D721Med (cell line): ENCODE measurements around the gene PTK6.

Experiments used
- DNase-seq: peaks from one replicate; pipeline ENCODE4 v3.0.0; 2011; ENCODE audit warnings: low spot score; ENCODE audit not compliant: insufficient read length
- FAIRE-seq: peaks from 2 replicates; lab custom pipeline; 2011; peaks lifted over from hg19 to GRCh38; lab: Jason Lieb, UNC
- CTCF ChIP-seq: IDR thresholded peaks from 2 replicates; pipeline ENCODE4 v1.5.1; 2012; ENCODE audit warnings: mild to moderate bottlenecking, control low read depth; ENCODE audit not compliant: insufficient read depth; ENCODE audit errors: missing control alignments

Gene PTK6

GRCh38 chr20:63543733-63544132, 6.6 kb upstream of the PTK6 start:
- no peak for FAIRE-seq

GRCh38 chr20:63543131-63543530, 6.0 kb upstream of the PTK6 start:
- no peak for TF ChIP-seq CTCF
- DNase-seq = no peak
- no peak for FAIRE-seq

More at GRCh38 chr20:63543733-63544132, 6.6 kb upstream of the PTK6 start:
- DNase-seq = no peak
- TF ChIP-seq CTCF = no peak

GRCh38 chr20:63542696-63543095, 5.5 kb upstream of the PTK6 start:
- FAIRE-seq (no peak), DNase-seq (no peak)
- no peak for TF ChIP-seq CTCF

- no peak for DNase-seq
- no peak for TF ChIP-seq CTCF
- FAIRE-seq = no peak
Observed at GRCh38 chr20:63542031-63542559, 4.9 kb upstream of the PTK6 start.

DNA sequence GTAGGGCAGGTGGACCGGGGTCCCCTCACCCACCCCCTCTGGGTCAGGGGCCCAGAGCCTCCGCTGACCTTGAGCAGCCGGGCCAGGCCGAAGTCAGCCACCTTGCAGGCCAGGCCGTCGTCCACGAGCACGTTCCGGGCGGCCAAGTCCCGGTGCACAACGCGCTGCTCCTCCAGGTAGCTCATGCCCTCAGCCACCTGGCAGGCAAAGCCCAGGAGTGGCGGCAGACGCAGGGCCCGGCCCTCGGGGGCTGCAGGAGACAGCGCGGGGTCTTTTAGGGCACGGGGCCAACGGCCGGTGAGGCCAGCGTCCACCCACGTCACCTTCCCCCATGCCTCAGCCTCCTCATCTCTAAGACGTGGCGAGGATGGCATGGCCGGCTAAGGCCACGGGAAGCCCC, 4.2 kb upstream of the PTK6 start:
- no peak for DNase-seq
- TF ChIP-seq CTCF = no peak
- FAIRE-seq = no peak

- no peak for TF ChIP-seq CTCF
- FAIRE-seq = no peak
- no peak for DNase-seq
Observed at GRCh38 chr20:63540417-63541186, 3.4 kb upstream of the PTK6 start.

GRCh38 chr20:63539441-63540370, 2.5 kb upstream of the PTK6 start:
- DNase-seq = no peak
- no peak for FAIRE-seq
- TF ChIP-seq CTCF = no peak
